Spleen (tissue), 11 donors: ENCODE results near the gene UIMC1. TPM values are rescaled to one million over a fixed set of nuclear protein-coding genes. Genes with fewer than 3 reads are reported as not detected.

Source experiments
- DNase-seq: peaks from one replicate; pipeline ENCODE4 v3.0.0-alpha.2; 2020
- H3K27ac ChIP-seq, 8 donors: fragments of 200-600 bp; sonication (generic) in 7 of 8; 1 replicate in 4 of 8; 2 replicates in 4 of 8; pipeline versions ENCODE4 v1.5.0 to v1.8.0; 2016 to 2021; ENCODE audit warnings: inconsistent platforms in 4 of 8, mild to moderate bottlenecking in 4 of 8, moderate library complexity in 1 of 8
- H3K27me3 ChIP-seq, 7 donors: fragments of 200-600 bp; sonication (generic) in 6 of 7; replicated peaks in 1 of 7; 1 replicate in 4 of 7; 2 replicates in 3 of 7; pipeline versions ENCODE4 v1.5.0 to v1.8.0; 2016 to 2021; ENCODE audit warnings: inconsistent platforms in 3 of 7, mild to moderate bottlenecking in 1 of 7
- H3K36me3 ChIP-seq, 6 donors: fragments of 200-600 bp; sonication (generic) in 5 of 6; 1 replicate in 4 of 6; 2 replicates in 2 of 6; pipeline versions ENCODE4 v1.5.0 to v1.8.0; 2016 to 2021; ENCODE audit warnings: inconsistent platforms in 2 of 6
- H3K4me1 ChIP-seq, 6 donors: fragments of 200-600 bp; sonication (generic) in 5 of 6; 1 replicate in 3 of 6; 2 replicates in 3 of 6; pipeline versions ENCODE4 v1.5.0 to v1.8.0; 2016 to 2021; ENCODE audit warnings: inconsistent platforms in 3 of 6
- H3K4me3 ChIP-seq, 8 donors: fragments of 200-600 bp; sonication (generic) in 7 of 8; 1 replicate in 4 of 8; 2 replicates in 4 of 8; pipeline versions ENCODE4 v1.5.0 to v1.8.0; 2016 to 2021; ENCODE audit warnings: inconsistent platforms in 4 of 8, mild to moderate bottlenecking in 4 of 8, moderate library complexity in 2 of 8
- H3K9me3 ChIP-seq, 8 donors: fragments of 200-600 bp; sonication (generic) in 7 of 8; 1 replicate in 4 of 8; 2 replicates in 4 of 8; pipeline versions ENCODE4 v1.5.0 to v1.8.0; 2016 to 2021; ENCODE audit warnings: inconsistent platforms in 4 of 8
- CTCF ChIP-seq, 11 experiments: fragments of 200-600 bp in 7 of 11; fragments of 450-650 bp in 4 of 11; sonication (generic) in 4 of 11; IDR thresholded peaks in 8 of 11; conservative IDR thresholded peaks in 3 of 11; 1 replicate in 7 of 11; 2 replicates in 4 of 11; pipeline versions ENCODE4 v1.4.0 to v1.8.0; 2016 to 2021; ENCODE audit warnings: antibody characterized with exemption in 11 of 11, inconsistent platforms in 4 of 11, mild to moderate bottlenecking in 1 of 11
- POLR2A ChIP-seq, 3 donors: fragments of 450-650 bp; IDR thresholded peaks; one replicate each; pipeline ENCODE4 v1.5.1; 2017; ENCODE audit warnings: antibody characterized with exemption in 3 of 3, mild to moderate bottlenecking in 1 of 3
- POLR2AphosphoS5 ChIP-seq, 3 donors: sonication (generic); formaldehyde crosslinking; IDR thresholded peaks; one replicate each; pipeline ENCODE4 v1.5.1; 2017; ENCODE audit warnings: antibody characterized with exemption in 3 of 3
- WGBS, 5 donors: extraction: QIAGEN DNeasy Blood & Tissue Kit in 3 of 5; methylation state at CpG; one replicate each; pipeline versions ENCODE4 v1.1.5 to v1.1.7; 2013 to 2018; 5-methylcytosine and 5-hydroxymethylcytosine counted together
- intact Hi-C: fragments of 100-400 bp; cut with DNase I; formaldehyde crosslinking; loops from one replicate; pipeline ENCODE4 v1.15.0; 2023; ENCODE audit warnings: low total_unique reads
- polyA plus RNA-seq, 3 donors: library from polyadenylated mRNA; stranded (reverse); fragments of 200-250 nt; gene quantifications; one replicate each; pipeline ENCODE4 v1.2.1, GENCODE V29; 2013
- total RNA-seq, 7 donors: library from RNA; depleted of rRNA in 3 of 7; stranded (reverse); fragments of >200 nt in 3 of 7; fragmentation: NEBNext Ultra II Directional in 4 of 7; extraction: Animal tissue kit (Norgen Biotek cat#: 25700) in 4 of 7; gene quantifications; one replicate each; pipeline versions ENCODE4 v1.1.0 to v1.2.1, GENCODE V29; 2016 to 2021
- donor health status: healthy with polysubstance abuse.
- donor health status: DM: no; HTN: no; CAD: no; lungs with moderate emphysema.
- donor health status: DM: no; HTN: no; CAD: no.
- donor health status: Bipolar disorder and iron deficiency.
- donor health status: healthy.
- donor health status: DM: no; HTN: no; CAD: no.
- donor health status: DM: yes; HTN: yes; CAD: no.

UIMC1 gene
- total and polyA plus RNA-seq, 10 donors = 34.4 to 81.8 (median 53.8) TPM

DNA sequence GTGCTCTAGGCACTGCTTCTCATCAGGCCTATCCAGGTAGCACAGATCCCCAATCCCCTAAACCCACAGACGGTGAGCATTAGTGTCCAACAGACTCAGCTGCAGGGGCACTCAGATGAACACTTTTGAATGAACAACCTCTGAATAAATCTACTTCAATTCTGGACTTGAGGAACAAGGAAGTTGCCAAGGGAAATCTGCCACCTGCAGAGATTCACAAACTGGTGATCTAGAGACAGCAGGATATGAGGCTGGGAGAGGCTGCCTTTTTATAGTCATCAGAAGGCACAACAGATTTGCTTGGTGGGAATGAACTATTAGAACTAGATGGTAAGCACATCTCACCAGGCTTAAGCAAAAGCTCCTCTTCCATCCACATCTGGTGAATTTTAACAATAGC, 100.5 kb downstream of the UIMC1 start:
- no peaks in the 10 kb centered on the region for H3K9me3 ChIP-seq
- no peak overlapping the region for H3K4me3 ChIP-seq
- WGBS, 5 donors = 89 to 100% (median 97%) methylated on average over 1 of the region's 1 CpG
- H3K36me3 ChIP-seq = peaks cover 6 to 95% (median 79%) of the 10 kb centered on the region in 6 donors
- no peaks in the 10 kb centered on the region for H3K27me3 ChIP-seq
- no peak overlapping the region for H3K27ac ChIP-seq
- peaks cover 0 to 48% (median 11%) of the 10 kb centered on the region in 6 donors for H3K4me1 ChIP-seq
- no peak for TF ChIP-seq CTCF (IDR thresholded peaks at IDR 0.05 in 8 of 11, conservative IDR thresholded peaks at IDR 0.05 in 3 of 11)
- no peak for TF ChIP-seq POLR2A (IDR thresholded peaks at IDR 0.05)
- DNase-seq = no peak
- intact Hi-C loops = no loop called here

DNA sequence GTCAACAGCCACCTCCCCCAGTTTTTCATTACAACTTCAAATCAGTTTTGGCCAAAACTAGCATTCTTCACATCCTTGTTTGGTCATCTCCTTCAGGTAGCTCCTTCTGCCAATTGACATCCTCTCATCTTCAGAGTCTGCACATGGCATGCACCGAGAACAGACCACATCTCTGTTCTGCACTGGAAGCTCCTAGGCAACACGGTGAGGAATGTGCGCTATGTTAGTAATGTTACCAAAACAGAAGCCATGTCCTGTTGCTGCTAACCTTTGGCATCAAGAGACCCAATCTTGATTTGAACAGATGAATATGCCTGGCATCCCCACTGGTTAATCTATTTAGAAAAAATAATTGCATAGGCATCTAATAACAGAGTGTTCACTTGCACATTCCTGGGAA, 102.3 kb downstream of the UIMC1 start:
- DNase-seq = no peak
- peaks cover 2 to 54% (median 25%) of the 10 kb centered on the region in 6 donors for H3K4me1 ChIP-seq
- intact Hi-C loops = no loop called here

DNA sequence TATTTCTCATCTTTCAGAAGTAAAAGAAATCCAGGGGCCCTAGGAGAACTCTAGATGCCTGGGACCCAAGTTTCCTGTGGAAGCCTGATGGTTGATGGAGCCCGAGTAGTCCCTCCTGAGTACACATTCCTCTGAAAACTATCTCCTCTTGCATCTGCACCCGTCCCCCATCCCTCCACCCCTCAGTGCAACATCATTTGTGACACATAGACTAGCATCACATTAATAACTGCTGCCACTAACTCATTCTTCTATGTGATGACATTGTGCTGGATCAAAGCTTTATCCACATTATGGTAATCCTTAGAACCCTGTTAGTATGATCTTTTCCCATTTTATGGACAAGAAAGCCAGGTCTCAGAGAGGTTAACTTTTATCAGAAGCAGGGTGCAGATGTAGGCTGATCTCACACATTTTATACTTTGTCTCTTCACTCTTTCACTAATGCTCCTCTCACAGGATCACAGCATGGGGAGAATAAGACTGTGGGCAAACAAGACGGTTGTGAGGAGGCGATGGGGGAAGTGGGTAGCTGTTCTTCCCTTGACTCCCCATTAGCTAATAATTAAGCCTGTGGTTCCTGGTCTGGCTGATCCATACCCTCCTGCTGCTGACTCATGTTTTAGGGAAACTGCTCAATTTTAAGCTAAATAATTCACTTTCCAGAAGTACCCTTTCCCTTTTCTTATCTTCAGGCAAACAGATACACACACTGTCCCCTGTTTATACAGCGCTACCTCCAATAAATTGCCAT, 103.5 kb downstream of the UIMC1 start:
- peak overlapping the region in 6 of 8 donors; percentile 3 to 89 (median 80) for H3K27ac ChIP-seq
- H3K4me3 ChIP-seq = no peak overlapping the region
- WGBS, 5 donors = 81 to 94% (median 84%) methylated on average over 5 of the region's 5 CpGs
- TF ChIP-seq CTCF (IDR thresholded peaks at IDR 0.05 in 8 of 11, conservative IDR thresholded peaks at IDR 0.05 in 3 of 11) (no peak), POLR2AphosphoS5 (IDR thresholded peaks at IDR 0.05) (no peak), POLR2A (IDR thresholded peaks at IDR 0.05) (no peak)
- H3K27me3 ChIP-seq = no peaks in the 10 kb centered on the region
- no peaks in the 10 kb centered on the region for H3K9me3 ChIP-seq
- H3K36me3 ChIP-seq = peaks cover 2 to 64% (median 57%) of the 10 kb centered on the region in 6 donors
- peaks cover 6 to 51% (median 27%) of the 10 kb centered on the region in 6 donors for H3K4me1 ChIP-seq
- DNase-seq = no peak
- intact Hi-C loops = no loop called here

More for the DNA sequence above, 102.3 kb downstream of the UIMC1 start:
- Histone ChIP-seq H3K4me3 (no peak overlapping the region), H3K27me3 (no peaks in the 10 kb centered on the region), H3K9me3 (no peaks in the 10 kb centered on the region), H3K27ac (no peak overlapping the region), H3K36me3 (peaks cover 6 to 76% (median 69%) of the 10 kb centered on the region in 6 donors)
- TF ChIP-seq CTCF (IDR thresholded peaks at IDR 0.05 in 8 of 11, conservative IDR thresholded peaks at IDR 0.05 in 3 of 11) (no peak), POLR2AphosphoS5 (IDR thresholded peaks at IDR 0.05) (no peak), POLR2A (IDR thresholded peaks at IDR 0.05) (no peak)
- WGBS, 5 donors = 89 to 98% (median 96%) methylated on average over 3 of the region's 3 CpGs

DNA sequence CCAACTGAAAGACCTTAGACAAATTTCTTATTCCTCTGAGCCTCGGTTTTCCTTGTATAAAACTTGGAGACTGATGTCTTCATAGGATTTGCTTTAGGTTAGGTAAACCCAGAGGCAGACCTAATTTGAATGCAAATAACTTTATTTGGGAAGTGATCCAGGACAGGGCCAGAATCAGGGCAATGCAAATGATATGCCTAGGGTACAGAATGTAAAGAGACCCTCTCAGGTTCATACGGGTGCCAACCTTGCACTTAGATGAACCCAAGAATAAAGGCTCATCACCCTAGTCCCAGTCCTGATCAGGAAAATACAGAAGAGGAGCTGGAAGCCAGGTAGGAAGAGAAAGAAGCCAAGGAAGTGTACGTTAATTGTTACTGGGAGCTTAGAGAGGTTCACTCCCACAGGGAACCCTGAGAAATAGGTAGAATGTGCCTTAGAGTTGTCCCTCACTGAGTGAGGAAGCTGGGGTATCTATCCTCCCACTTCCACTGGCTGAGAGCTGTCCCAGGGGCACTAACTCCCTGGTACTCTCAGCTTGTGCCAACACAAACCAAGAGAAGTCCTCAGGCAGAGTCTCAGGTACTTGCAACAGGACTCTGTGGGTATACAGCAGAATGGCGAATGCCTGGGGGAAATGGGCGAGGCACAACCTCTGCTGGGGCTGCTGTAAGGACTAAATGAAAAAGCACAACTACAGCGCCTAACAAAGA, 104.3 kb downstream of the UIMC1 start:
- Histone ChIP-seq H3K9me3 (no peaks in the 10 kb centered on the region), H3K4me3 (no peak overlapping the region), H3K27ac (peak overlapping the region in 7 of 8 donors; percentile 65 to 89 (median 85)), H3K36me3 (peaks cover 2 to 56% (median 49%) of the 10 kb centered on the region in 6 donors), H3K4me1 (peaks cover 6 to 55% (median 27%) of the 10 kb centered on the region in 6 donors), H3K27me3 (no peaks in the 10 kb centered on the region)
- intact Hi-C loops = no loop called here
- no peak for DNase-seq
- WGBS, 5 donors = 65 to 83% (median 79%) methylated on average over 6 of the region's 6 CpGs
- TF ChIP-seq CTCF (IDR thresholded peaks at IDR 0.05 in 8 of 11, conservative IDR thresholded peaks at IDR 0.05 in 3 of 11) = no peak
- no peak for TF ChIP-seq POLR2A (IDR thresholded peaks at IDR 0.05)
- TF ChIP-seq POLR2AphosphoS5 (IDR thresholded peaks at IDR 0.05) = no peak
